Activated CD8-positive, alpha-beta memory T cell treated with anti-CD3 and anti-CD28 coated beads, Interleukin-2, amount 50 U/mL, for 48 hours (primary cell): ENCODE results near the gene PKN1.

Experiments
- DNase-seq: peaks from one replicate; pipeline ENCODE4 v3.0.0-alpha.2; 2020

PKN1 gene

GRCh38 chr19:14516746-14517438, 83.8 kb downstream of the PKN1 start:
- no peak for DNase-seq

DNA sequence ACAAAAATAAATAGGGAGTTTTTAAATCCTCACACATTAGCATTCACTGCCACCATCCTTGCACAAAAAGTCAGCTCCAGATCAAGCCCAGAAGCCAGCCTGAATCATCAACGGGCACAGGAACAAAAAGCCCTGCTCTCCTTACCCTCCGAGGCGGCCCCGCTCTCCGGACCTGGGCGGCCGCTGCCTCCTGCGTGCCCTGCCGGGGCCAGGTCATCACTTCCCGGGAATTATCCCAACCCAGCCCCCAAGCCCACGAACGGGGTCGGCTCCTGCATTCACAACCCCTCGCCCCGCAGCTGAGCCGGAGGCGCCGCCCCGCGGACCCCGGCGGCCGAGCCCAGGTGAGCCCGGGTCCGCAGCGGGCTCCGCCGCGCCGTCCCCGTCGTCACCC, 84.3 kb downstream of the PKN1 start:
- DNase-seq = no peak

DNA sequence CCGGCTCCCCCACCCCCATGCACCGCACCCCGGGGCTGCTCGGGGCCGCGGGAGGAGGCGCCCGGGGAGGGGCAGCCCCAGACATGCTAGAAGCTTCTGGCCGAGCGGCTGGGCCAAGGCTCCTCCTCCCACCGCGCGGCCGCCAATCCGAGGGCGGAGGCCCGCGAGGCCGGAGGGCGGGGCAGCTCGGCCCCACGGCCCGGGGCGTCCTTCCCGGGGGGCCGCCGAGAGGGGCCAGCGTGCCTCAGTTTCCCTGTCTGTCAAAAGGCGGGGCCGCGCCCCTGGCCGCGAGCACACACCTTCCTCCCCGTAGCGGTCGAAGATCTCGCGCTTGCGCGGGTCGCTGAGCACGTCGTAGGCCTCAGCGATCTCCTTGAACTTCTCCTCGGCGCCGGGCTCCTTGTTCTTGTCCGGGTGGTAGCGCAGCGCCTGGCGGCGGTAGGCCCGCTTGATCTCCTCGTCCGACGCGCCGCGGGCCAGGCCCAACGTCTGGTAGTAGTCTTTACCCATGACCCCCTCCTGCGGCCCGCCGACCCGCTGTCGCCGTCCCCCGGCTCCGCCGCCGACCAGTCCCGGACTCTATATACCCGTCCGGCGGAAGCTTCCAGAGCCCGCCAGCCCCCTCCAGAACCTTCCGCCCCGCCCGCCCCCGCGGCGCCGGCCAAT, 84.9 kb downstream of the PKN1 start, which contains the start of gene DNAJB1:
Gene DNAJB1, minus strand, starts transcription at position 558 of the 666 bp plus-strand sequence. Its CDS starts 48 bp downstream, at position 510.
- DNase-seq = no peak

DNA sequence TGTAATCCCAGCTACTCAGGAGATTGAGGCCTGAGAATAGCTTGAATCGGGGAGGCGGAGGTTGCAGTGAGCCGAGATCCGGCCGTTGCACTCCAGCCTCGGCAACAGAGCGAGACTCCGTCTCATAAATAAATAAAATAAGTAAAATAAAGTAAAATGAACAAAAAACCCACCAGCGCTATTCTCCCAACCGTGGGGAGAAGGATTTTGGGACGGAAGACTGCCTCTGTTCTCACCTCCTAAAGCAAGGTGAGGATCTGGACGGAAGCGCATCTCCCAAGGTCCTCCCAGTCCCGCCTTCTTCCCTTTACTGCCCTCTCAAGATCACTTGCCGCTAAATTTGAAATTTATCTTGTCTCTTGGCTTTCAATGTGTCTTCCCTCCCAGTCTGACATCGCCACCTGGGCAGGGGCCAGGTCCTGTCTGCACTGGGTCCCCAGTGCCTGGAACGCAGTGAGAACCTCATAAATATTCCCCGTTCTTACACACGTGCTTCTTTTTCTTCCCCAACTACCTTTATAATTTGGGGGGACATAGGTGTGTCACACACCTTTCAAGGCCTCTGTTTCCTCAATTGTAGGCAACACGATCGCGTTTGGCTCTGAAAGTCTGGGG, 86.2 kb downstream of the PKN1 start:
- no peak for DNase-seq

DNA sequence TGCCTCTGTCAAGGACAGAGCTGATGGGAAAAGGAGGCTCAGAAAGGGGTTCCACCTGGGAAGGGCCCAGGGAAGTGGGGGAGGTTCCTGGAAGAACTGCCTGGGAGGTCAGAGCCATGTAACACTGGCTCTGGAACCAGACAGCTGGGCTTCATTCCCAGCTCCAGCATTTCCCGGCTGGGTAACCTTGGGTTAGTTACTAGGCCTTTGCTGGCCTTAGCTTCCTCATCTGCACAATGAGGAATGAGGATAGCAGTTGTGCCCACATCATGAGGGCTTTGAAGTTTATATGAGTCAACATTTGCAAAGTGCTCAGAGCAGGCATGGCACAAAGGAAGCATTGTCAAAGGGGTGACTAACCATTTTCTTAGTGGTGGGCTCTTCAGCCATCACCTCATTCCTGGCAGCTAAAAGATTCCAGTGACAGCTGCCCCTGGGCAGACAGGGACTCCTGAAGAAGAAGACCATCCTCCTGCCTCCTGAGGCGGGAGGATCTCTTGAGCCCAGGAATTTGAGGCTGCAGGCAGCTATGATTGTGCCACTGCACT, 86.8 kb downstream of the PKN1 start:
- DNase-seq = no peak

DNA sequence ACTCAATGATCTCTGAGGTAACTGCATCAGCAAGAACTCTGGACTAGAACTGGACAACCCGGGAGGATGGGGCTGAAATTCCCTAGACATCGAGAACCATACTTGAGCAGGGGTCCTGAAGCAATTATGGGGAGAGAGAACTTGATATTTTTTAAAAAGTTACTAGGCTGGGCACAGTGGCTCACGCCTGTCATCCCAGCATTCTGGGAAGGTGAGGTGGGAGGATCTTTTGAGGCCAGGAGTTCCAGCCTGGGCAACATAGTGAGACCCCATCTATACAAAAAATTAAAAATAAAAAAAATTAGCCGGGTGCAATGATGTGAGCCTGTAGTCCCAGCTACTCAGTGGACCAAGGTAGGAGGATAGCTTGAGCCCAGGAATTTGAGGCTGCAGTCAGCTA, 87.4 kb downstream of the PKN1 start:
- DNase-seq = no peak
